ENCODE results near the gene FPGS. TPM values are rescaled to one million over a fixed set of nuclear protein-coding genes. Genes with fewer than 3 reads are reported as not detected.
A peak's percentile ranks its signal among the peaks of the same experiment; 100 is the strongest.

FPGS gene
- polyA plus RNA-seq, 1 of the 3 experiments (the other 2 are of a cell fraction): 82.7 TPM

DNA sequence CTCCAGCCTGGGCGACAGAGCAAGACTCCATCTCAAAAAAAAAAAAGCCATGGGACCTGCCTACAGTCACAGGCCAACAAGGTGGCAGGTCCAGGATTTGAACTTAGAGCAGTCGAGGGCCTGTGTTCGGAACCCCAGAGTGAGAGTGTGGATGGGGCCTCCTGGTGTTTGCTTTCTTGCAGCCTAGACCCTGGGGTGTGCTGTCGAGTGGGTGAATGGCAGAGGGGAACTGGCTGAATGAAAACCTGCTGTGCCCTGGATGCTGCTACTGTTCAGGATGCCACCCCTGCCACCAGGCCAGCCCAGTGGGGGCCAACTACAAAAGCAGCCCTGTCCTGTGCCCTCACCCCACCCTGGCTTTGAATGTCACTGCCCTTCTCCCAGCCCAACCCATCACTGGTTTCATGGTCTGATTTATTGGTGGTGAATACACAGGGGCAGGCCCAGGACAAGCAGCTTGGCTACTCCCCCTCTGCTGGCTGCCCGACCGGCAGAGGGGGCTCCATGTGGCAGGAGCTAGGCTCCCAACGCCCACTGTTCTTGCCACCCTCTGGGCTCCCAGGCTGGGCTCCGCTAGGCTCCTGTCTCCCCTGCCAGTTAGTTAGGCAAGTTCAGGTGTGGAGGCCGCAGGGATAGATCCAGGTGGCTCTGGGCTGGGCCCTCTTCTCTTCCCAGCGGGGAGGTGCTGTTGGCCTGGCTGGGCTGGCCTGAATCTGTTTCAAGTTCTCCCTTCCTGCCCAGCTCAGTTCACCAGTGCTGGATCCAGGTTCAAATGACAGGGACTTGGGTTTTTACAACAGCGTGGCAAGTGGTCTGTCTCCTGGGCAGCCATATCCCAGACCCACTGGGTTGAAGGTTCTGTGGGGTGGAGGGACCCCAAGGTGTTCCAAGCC lies 12.2 kb downstream of the FPGS start:
- H4K20me1 ChIP-seq (ENCODE audit: insufficient read depth): no peaks in the 10 kb centered on the region
- TF ChIP-seq JUND (IDR thresholded peaks at IDR 0.05) (no peak), TAF1 (IDR thresholded peaks at IDR 0.05; ENCODE audit: borderline replicate concordance, low read depth, low read length) (no peak), RFX5 (IDR thresholded peaks at IDR 0.05; ENCODE audit: low read length) (no peak), NFIC (IDR thresholded peaks at IDR 0.05; ENCODE audit: borderline replicate concordance) (no peak), MEF2A (IDR thresholded peaks at IDR 0.05; ENCODE audit: borderline replicate concordance, low read depth) (no peak)
- H3F3A ChIP-seq (replicated peaks; ENCODE audit: insufficient read depth): peaks cover 8% of the 10 kb centered on the region
- H2AFZ ChIP-seq (ENCODE audit: low read depth): no peak overlapping the region
- 98% methylated on average over 5 of the region's 11 CpGs for WGBS (ENCODE audit: low lambda C conversion rate)
- no peaks in the 10 kb centered on the region for H3K9me3 ChIP-seq
- H3K4me2 ChIP-seq: no peak overlapping the region
- H3K36me3 ChIP-seq (replicated peaks in 1 of 2; ENCODE audit: control insufficient read depth in 1 of 2, insufficient read depth in 2 of 2, low read length in 1 of 2): peaks cover 14 to 29% of the 10 kb centered on the region in 2 experiments
- H3K9me2 ChIP-seq: no peaks in the 10 kb centered on the region
- DNase-seq: peak; percentile 21
- 0 out of 2 replicates have a peak, but pooled peaks cover 3% of the 10 kb centered on the region for H3K79me2 ChIP-seq (ENCODE audit: insufficient read depth)
- H3K27ac ChIP-seq (ENCODE audit: low read depth in 2 of 2, low read length in 1 of 2): peak overlapping the region in 1 of 2 experiments; percentile 12; a peak in 1 of 4 replicates
- no peak overlapping the region for H3K4me3 ChIP-seq (ENCODE audit: low read depth in 2 of 2, low read length in 1 of 2)
- H3K27me3 ChIP-seq (ENCODE audit: insufficient read depth): no peaks in the 10 kb centered on the region
- ChIA-PET CTCF (interaction anchor here (0.8 to 1.2 kb wide), 3 partner anchors 8 to 55 kb away, joined by 3 read pairs; no protein-coding TSS in a partner anchor), POLR2A (no interaction called here)
- H3K9ac ChIP-seq: no peak overlapping the region
- H3K4me1 ChIP-seq (ENCODE audit: control insufficient read depth in 1 of 2, insufficient read depth in 2 of 2, low read depth in 1 of 2, low read length in 1 of 2): peaks cover 0 to 39% of the 10 kb centered on the region in 2 experiments; a peak in 1 of 4 replicates

DNA sequence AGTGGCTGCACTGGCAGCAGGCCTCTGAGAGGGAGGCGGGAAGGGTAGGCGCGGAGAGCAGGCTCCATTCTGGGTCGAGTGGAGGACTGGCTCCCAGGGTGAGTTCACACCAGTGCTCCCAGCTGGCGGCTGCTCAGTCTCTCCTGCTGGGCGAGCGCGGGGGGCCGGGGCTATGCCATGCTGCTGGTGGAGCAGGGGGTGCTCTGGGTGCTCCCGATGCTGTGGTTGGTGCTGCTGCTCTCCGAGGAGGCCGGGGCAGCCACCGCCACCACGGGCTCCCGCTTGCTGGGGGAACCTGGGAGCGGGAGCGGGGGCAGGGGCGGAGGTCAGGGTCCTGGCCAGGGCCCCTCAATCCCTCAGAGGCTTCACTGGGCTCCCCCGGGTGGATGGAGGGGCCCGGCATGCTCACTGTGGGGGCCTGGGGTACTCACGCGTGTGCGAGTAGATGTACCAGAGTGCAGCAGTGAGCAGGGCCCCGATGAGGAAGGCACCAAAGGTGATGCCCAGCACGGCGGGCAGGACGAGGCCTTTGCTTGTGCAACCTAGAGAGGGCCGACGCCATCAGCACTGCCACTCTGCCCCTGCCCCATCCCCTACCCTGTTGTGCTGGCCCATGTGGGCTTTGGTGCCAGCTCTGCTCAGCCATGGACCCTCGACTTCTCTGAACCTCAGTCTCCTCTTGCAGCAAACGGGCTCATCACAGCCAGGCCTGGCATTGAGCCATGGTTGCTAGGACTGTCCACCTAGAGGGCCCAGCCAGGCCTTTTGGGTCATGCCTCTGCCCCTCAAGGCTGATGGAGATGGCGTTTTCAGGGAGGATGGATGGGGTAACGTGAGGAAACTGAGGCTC lies 13.1 kb downstream of the FPGS start:
- Histone ChIP-seq H3K4me1 (ENCODE audit: control insufficient read depth in 1 of 2, insufficient read depth in 2 of 2, low read depth in 1 of 2, low read length in 1 of 2) (peaks cover 0 to 39% of the 10 kb centered on the region in 2 experiments; a peak in 1 of 4 replicates), H3K79me2 (ENCODE audit: insufficient read depth) (0 out of 2 replicates have a peak, but pooled peaks cover 3% of the 10 kb centered on the region), H2AFZ (ENCODE audit: low read depth) (no peak overlapping the region), H3K9me2 (no peaks in the 10 kb centered on the region), H3K9ac (no peak overlapping the region), H3K4me3 (ENCODE audit: low read depth in 2 of 2, low read length in 1 of 2) (no peak overlapping the region), H3K4me2 (no peak overlapping the region), H3K27ac (ENCODE audit: low read depth in 2 of 2, low read length in 1 of 2) (peak overlapping the region in 1 of 2 experiments; percentile 12; a peak in 1 of 4 replicates), H3F3A (replicated peaks; ENCODE audit: insufficient read depth) (peaks cover 11% of the 10 kb centered on the region), H3K27me3 (ENCODE audit: insufficient read depth) (no peaks in the 10 kb centered on the region), H3K36me3 (replicated peaks in 1 of 2; ENCODE audit: control insufficient read depth in 1 of 2, insufficient read depth in 2 of 2, low read length in 1 of 2) (peaks cover 6 to 22% of the 10 kb centered on the region in 2 experiments), H3K9me3 (no peaks in the 10 kb centered on the region), H4K20me1 (ENCODE audit: insufficient read depth) (no peaks in the 10 kb centered on the region)
- POLR2A ChIA-PET: no interaction called here
- CTCF ChIA-PET: interaction anchor here (0.7 to 3.4 kb wide), 5 partner anchors 7 to 81 kb away, joined by 3 to 17 read pairs (median 3); no protein-coding TSS in a partner anchor
- WGBS (ENCODE audit: low lambda C conversion rate): 96% methylated on average over 16 of the region's 33 CpGs
- peak; percentile 23 for DNase-seq
- TF ChIP-seq GABPA (IDR thresholded peaks at IDR 0.05; ENCODE audit: low read depth) (no peak), TEAD4 (IDR thresholded peaks at IDR 0.05; ENCODE audit: borderline replicate concordance, insufficient read depth) (no peak), RAD21 (IDR thresholded peaks at IDR 0.05; ENCODE audit: low read length) (no peak), RCOR1 (IDR thresholded peaks at IDR 0.05; ENCODE audit: low read length) (no peak), EZH2phosphoT487 (IDR thresholded peaks at IDR 0.05; ENCODE audit: borderline replicate concordance, low read depth) (no peak), RFX5 (IDR thresholded peaks at IDR 0.05; ENCODE audit: low read length) (no peak), MEF2A (IDR thresholded peaks at IDR 0.05; ENCODE audit: borderline replicate concordance, low read depth) (no peak), POLR2AphosphoS5 (IDR thresholded peaks at IDR 0.05; ENCODE audit: low read depth, low read length) (no peak), TCF12 (IDR thresholded peaks at IDR 0.05) (no peak), ELF1 (IDR thresholded peaks at IDR 0.05) (no peak), TAF1 (IDR thresholded peaks at IDR 0.05; ENCODE audit: borderline replicate concordance, low read depth, low read length) (no peak), NRF1 (IDR thresholded peaks at IDR 0.05; ENCODE audit: low read depth, low read length) (no peak), CHD2 (IDR thresholded peaks at IDR 0.05; ENCODE audit: low read length, partially characterized antibody) (no peak), SIN3A (IDR thresholded peaks at IDR 0.05; ENCODE audit: borderline replicate concordance, low read depth, low read length) (no peak)
- TF ChIP-seq, protein P1, sequence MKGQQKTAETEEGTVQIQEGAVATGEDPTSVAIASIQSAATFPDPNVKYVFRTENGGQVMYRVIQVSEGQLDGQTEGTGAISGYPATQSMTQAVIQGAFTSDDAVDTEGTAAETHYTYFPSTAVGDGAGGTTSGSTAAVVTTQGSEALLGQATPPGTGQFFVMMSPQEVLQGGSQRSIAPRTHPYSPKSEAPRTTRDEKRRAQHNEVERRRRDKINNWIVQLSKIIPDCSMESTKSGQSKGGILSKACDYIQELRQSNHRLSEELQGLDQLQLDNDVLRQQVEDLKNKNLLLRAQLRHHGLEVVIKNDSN (IDR thresholded peaks at IDR 0.05; ENCODE audit: borderline replicate concordance, low read depth): no peak
- TF ChIP-seq, protein P2, sequence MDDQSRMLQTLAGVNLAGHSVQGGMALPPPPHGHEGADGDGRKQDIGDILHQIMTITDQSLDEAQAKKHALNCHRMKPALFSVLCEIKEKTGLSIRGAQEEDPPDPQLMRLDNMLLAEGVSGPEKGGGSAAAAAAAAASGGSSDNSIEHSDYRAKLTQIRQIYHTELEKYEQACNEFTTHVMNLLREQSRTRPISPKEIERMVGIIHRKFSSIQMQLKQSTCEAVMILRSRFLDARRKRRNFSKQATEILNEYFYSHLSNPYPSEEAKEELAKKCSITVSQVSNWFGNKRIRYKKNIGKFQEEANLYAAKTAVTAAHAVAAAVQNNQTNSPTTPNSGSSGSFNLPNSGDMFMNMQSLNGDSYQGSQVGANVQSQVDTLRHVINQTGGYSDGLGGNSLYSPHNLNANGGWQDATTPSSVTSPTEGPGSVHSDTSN (IDR thresholded peaks at IDR 0.05): no peak
- TF ChIP-seq, protein P3, sequence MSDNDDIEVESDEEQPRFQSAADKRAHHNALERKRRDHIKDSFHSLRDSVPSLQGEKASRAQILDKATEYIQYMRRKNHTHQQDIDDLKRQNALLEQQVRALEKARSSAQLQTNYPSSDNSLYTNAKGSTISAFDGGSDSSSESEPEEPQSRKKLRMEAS (IDR thresholded peaks at IDR 0.05; ENCODE audit: low read depth): no peak
- TF ChIP-seq, protein P4, sequence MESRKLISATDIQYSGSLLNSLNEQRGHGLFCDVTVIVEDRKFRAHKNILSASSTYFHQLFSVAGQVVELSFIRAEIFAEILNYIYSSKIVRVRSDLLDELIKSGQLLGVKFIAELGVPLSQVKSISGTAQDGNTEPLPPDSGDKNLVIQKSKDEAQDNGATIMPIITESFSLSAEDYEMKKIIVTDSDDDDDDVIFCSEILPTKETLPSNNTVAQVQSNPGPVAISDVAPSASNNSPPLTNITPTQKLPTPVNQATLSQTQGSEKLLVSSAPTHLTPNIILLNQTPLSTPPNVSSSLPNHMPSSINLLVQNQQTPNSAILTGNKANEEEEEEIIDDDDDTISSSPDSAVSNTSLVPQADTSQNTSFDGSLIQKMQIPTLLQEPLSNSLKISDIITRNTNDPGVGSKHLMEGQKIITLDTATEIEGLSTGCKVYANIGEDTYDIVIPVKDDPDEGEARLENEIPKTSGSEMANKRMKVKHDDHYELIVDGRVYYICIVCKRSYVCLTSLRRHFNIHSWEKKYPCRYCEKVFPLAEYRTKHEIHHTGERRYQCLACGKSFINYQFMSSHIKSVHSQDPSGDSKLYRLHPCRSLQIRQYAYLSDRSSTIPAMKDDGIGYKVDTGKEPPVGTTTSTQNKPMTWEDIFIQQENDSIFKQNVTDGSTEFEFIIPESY (IDR thresholded peaks at IDR 0.05; ENCODE audit: borderline replicate concordance, low read depth): no peak
